A204.1 (cell line): ENCODE results near the gene TPK1.
"Not testable (repeated sequence)": the region's sequence is repeated elsewhere in the genome, so short reads cannot be mapped to it uniquely, and the experiment has no call there.

Experiments used
- FAIRE-seq: peaks from 2 replicates; lab custom pipeline; 2012; peaks lifted over from hg19 to GRCh38; lab: Jason Lieb, UNC

TPK1 gene

DNA sequence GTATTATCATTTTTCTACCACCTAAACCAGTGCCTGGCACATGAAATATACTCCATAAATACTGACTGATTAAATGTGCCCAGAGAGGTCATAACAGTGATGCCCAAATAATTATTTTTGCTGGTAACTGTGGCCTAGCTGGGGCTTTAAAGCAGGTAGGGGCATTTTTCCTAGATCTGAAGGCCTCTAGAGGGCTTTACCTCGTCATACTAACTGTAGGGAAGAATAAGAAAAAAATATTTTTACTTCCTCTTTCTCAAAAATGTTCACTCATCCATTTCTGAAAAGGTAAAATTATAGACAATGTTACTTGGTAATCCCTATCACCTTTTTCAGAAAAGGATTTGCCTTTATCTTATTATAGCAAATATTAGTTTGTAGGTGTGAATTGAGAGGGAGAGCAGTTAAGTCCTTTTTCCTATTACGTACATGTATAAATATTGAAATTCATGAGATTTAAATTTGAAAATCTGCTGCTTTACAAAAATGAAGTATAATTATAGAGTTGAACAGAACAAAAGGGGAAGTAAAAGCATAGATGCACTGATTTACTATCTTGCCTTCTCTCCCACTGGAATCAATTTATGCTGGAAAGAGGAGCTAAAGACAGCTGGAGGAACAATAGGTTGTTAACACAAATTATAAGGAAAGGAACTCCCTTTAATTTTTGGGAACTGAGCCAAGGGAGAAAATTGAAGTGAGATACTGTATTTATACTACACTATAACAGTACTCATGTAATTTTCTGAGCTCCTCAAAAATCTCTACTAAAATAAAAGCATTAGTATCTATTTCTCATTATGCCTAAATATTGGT lies 360.8 kb downstream of the TPK1 start:
- no peak for FAIRE-seq

DNA sequence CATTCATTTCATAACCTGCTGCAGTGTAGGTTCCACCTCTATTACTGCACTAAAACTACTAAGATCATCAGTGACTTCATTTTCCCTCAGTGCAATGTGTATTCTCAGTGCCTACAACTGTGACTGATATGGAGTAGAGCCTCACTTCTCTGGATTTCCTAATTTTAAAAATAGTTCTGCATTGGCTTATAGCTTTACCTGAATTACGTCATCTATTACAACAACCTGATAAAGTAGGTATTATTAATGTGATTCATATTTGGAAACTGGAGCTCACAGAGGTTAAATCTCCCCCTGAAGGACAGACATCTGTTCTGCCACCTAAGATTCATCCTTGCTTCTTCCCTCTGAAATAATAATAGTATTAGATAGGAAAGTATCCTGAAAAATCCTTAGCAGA lies 361.5 kb downstream of the TPK1 start:
- FAIRE-seq, result no peak

DNA sequence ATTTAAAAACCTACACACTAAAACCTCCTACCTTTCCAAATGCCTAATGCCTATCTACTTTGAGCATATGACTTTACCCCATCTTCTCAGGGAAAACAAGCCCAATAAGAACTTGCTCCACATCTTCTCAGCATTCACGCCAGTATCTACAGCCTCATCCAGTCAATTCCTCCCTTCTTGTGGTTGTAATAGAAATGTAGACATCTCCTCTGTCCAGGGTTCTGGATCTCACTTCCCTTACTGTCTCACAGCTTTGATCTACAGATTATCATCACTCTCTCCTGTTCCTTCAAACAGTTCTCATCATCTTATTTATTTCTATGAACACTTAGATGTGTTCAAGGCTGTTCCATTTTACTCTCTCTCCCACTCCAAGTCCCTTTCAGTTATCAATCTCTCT lies 361.9 kb downstream of the TPK1 start:
- FAIRE-seq, result no peak

DNA sequence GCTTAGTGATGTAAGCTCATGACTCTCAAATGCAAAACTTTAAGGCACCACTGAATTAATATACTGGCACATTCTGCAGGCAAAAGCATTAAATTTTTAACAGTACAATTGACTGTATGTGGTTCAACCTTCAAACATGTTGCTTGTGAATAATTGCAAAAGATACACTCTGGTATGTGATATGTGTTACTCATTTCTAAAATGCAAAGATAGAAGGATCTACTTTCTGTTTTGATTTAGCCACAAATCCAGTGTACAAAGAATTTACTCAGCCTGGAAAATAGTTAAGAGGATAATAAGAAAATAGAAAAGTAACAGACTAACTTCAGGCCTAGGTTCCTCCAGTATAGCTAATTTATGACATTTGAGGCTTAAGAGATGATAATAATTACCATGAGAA lies 365.8 kb downstream of the TPK1 start:
- FAIRE-seq, result peak; percentile 14

DNA sequence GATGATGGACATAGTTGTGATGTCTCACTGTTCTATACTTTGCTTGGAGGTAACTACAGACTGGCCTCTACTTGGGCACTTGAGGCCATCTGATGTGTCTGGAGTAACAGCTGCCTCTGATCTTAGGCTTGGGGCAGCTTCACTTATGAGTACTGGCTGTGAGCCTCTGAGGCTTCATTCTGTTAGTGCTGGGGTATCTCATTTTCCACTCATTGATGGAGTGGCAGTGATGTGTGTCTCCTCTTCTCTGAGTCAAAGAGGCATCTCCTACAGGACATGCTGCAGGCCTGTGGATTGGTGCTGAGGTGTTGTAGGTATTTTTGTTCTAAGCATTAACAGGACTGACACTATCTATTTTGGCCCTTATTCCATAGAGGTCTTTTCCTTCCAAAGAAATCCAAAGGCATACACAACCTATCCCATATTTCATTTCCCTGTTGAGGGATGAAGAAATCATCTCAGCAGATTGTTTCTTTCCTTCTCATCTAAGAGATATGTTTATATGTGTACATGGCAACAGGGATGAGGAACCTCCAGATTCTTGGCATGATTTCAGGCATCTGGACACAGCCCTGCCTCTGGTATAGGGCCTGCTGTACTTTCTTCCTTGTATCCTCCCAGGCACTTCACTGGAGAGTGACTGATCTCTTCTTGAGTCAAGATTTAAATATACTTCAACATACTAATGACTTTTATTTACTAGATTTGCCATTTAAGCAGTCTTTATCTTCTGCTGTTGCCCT lies 366.7 kb downstream of the TPK1 start:
- no peak for FAIRE-seq

DNA sequence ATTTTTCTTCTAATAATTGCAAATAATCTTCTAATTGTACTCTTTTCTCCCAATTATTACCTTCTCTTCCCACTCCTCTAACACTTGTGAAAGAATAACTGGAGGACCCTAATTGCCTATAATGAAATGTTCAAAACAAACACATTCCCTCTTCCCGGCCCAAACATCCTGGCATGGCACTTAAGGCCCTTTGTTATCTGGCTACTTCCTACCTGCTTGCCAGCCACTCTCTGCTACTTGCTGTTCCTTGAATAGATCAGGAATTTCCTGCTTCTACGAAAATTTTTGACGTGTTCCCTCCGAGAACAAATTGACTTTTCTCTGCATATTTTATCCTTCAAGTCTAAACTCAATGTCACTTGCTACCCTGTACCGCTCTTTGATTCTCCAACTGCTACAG lies 376.2 kb downstream of the TPK1 start:
- FAIRE-seq, result no peak

DNA sequence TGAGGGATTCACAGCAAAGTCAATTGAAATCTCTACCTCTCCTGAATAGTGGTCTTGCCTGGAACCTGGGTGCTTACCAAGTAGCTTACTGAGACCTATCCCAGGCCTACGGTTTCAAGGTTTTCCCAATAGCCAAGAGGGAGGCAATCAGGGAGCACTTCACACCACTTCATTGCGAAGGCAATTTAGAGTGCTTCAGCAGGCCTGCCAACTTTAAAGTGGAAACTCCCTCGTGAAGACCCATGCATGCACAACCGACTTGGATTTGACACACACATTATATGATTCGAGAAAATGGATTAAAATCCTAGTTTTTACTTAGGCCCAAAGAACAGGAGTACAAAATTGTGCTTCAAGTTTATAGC lies 380.8 kb downstream of the TPK1 start:
- FAIRE-seq, result no peak

DNA sequence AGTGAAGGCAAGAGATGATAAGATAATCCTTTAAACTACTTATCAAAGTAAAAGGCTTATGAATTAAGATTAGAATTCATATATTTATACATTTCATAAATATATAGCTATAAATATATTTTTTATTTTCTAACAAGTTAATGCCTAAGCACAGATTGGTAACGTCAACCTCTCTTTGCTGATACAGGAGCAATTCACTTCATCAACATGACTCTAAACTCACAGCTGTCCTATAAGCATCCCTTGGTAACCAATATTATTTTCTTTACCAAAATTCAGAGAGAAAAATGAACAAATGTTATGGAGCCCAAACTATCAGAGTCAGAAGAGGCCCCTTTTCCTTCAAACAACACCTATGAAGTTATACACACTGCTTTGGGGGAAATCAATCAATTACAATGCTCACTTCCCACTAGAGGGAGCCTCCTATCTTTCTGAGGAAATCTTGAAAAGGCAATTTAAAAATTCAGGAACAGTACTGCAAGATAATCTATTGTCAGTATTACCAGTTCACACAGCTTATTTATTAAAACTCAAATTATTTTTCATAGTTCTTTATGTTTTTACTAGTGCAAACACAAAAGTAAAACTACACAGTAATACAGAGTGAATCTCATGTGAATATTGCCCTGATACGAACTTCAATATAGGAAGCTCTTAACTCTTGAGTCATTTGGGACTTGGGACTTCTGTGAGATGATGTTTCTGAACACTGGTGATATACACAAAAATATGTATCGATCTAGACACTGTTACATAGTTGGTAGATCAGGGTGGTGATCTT lies 381.4 kb downstream of the TPK1 start:
- peak; percentile 16 for FAIRE-seq

DNA sequence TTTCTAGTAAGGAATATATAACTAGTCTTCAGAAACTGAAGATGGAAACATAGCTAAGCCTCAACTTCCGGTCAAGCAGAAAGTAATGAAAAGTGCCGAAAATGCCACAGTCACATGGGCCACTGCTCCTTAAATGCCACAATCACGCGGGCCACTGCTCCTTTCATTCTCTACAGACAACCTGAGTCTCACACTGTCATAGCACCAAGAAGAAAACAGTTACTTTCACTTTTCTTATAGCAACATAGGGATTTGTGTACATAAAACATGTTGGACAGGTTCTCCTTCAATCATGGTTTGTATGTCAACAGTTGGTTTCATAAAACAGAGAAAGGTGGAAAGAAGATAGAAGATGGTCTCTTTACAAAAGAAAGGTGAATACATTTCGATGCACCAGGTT lies 383.8 kb downstream of the TPK1 start:
- FAIRE-seq, result no peak

DNA sequence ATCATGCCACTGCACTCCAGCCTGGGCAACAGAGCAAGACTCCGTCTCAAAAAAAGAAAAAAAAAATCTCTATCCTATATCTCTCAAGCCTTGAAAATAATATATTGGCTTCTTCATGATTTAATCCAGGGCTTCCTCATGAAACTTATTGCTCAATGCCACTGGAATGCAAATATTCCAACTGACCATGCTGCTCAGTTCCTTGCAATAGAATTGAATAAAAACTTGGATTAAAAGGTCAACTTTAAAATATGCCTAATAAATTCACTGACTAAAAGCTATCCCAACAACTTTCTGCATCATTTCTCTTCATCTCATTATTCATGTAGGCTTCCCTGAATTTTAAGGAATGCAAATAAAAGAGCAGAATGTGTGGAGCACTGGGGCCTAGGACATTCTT lies 390.3 kb downstream of the TPK1 start:
- FAIRE-seq, result no peak

DNA sequence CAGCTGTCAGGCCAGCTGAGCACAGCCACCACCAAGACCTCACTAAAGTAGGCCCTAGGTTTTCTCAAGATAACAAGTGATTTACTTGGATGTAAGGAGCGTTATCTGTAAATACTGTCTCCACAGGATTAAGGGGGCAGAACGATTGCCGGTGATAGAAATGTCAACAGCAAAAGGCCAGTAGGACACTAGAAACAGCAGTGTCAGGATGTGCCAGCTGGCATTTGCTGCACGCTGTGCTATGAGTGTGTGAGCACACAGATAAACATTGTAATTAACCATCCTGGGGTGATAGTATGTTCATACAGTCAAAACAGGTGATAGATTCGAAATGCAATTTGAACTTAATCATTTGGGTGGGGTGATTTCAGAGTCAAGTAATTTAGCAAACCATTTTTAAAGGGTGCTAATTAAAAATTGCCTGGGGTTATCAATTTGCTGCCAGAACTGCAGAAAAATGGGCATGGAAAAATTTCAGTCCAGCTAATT lies 396.1 kb downstream of the TPK1 start:
- FAIRE-seq, result no peak

DNA sequence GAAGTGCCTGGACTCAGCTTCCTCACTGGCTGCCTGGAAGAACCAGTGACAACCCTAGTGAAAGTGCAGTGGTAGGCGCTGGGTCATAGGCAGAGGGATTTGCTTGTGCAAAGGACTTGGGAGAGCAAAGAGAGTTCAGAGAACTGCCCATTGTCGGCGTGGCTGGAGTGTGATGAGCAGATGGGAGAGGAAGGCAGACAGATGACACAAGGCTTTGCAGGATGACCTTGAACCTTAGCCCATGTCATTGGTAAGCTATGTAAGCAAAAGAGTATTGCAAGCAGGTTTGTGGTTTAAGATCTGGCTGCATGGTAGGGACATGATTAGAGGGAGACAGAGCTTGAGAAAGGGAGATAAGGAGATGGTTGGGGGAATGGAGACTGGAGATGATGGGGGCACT lies 397.1 kb downstream of the TPK1 start:
- FAIRE-seq, result no peak

DNA sequence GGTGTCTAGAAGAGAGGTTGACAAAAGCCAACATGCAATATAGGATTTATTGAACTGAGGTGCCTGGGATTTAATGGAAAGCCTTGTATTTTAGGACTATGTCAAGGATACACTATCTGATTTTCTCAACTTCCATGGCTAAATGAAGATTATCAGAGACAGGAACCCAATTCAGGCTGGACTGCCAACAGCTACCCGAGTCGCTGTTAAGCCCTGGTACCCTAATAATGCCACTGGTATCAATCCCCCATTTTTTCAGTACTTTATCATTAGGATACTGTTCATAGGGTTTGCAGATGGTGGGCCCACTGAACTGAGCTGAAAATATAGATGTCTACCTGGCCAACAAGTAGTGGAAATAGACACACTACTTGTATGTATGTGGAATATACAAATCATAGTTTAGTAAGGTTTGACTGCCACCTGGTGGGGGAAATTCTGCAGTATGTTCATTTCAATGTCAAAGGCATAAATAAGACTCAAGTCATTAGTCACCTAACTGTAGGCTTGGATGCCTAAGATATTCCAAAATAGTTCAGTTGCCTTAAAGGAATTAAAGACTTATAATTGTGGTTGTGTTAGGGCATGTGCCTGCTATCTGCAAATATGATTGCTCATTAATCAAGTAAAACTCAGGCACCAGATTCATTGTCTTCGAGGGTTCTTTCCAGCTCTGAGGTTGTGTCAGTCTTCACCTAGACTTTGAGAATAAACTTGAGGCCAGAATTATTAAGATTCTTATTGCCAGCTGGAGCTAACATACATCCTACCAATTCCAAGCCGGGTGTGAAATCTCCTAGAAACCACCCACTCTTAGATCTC lies 398.3 kb downstream of the TPK1 start:
- FAIRE-seq, result peak; percentile 93

DNA sequence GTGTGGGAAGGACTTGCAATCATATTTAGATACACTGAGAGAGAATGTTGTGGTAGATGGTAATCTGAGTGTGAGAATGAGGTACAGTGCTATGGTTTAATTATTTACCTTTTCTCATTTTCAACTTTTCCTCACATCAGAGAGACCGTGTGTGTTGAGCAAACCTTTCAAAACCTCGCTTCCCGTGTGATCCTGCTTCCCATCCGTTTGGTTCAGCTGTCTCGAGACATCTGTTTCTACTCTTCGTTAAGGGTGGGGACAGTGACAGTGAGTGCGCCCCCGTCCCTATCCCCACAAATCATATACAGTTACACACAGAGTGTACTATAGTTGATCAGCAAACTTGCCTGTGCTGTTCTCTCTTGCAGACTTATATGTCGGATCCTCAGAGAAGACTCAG lies 399.4 kb downstream of the TPK1 start:
- FAIRE-seq, result no peak

DNA sequence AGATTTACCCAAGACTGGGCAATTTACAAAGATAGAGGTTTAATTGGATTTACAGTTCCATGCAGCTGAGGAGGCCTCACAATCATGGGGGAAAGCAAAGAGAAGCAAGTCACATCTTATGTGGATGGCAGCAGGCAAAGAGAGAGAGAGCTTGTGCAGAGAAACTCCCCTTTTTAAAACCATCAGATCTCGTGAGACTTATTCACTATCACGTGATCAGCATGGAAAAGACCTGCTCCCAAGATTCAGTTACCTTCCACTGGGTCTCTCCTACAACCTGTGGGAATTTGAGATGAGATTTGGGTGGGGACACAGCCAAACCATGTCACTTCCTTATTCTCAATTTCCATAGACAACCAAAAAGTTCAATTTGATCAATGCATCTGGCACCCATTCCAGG lies 407.4 kb downstream of the TPK1 start:
- FAIRE-seq, result no peak

DNA sequence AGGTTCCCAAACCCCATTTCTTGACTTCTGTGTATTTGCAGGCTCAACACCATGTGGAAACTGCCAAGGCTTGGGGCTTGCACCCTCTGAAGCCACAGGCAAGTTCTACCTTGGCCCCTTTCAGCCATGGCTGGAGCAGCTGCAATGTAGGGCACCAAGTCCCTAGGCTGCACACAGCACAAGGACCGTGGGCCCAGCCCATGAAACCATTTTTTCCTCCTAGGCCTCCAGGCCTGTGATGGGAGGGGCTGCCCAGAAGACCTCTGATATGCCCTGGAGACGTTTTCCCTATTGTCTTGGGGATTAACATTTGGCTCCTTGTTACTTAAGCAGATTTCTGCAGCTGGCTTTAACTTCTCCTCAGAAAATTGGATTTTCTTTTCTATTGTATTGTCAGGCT lies 408.3 kb downstream of the TPK1 start:
- not testable (repeated sequence) for FAIRE-seq

DNA sequence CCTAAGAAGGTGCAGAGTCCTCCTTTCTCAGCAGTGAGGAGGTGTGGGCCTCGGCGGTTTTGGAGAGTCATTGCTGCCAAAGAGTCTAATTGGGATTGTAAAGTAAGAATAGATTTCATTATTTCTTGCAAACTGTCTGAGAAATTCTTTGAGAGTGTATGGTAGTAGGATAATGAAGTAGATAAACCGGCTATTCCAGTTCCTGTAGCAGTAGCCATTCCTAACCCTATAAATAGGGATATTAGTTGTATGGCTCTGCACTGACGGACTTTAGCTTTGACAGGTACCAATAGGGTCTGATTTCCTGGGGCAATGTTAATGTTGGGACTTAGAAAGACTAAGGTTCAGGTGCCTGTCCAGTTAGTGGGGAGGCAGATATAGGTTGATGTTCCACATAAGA lies 416.9 kb downstream of the TPK1 start:
- FAIRE-seq, result not testable (repeated sequence)

DNA sequence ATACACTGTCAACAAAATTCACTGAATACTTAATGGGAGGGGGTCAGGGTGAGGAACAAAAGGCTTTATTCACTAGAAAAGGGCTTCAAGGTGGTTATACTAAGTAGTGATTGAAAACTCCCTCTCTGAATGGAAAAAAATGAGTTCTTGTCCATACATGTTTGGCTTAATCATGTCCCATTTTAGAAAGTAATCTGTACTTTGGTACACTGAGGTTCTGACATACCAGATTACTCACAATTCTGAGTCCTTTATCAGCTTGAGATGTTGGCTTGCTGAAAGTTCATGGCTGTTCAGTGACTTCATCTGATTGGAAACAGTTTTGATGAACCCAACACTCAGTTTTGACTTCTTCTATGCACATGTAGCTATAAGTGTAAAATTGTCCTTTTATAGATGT lies 419.5 kb downstream of the TPK1 start:
- no peak for FAIRE-seq

DNA sequence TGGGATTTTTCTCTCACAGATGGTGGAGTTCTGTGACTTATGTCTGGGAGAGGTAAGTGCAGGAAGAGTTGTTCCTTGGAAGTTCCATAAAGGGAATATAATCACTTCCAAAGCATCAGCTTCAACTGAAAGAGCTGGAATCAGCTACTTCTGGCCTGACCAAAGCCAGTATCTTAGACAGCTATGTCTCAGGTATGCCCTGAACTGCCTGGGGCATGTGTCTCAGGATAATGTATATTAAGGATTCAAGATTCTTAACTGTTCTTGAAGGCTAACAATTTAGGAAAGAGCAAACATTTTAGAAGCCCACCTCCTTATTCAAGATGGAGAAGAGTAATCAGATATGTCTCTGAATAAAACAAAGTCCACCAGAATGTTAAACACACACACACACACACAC lies 420.0 kb downstream of the TPK1 start:
- FAIRE-seq, result no peak

DNA sequence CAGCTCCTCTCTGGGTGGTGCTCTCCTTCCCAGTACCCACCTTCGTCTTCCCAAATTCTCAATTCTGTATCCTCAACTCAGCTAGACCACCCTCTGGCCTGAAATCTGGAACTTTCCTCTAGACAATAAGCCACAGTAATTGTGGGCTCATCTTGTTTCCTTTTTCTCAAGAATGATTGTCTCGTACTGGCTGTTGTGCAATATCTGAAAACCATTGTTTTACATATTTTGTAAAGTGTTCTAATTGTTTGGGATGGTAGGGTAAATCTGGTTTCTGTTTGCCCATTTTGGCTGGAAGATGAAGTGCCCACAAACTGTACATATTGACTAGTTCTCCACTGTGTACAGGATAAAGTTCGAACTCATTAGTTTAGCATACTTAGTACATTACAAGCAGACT lies 421.0 kb downstream of the TPK1 start:
- no peak for FAIRE-seq

DNA sequence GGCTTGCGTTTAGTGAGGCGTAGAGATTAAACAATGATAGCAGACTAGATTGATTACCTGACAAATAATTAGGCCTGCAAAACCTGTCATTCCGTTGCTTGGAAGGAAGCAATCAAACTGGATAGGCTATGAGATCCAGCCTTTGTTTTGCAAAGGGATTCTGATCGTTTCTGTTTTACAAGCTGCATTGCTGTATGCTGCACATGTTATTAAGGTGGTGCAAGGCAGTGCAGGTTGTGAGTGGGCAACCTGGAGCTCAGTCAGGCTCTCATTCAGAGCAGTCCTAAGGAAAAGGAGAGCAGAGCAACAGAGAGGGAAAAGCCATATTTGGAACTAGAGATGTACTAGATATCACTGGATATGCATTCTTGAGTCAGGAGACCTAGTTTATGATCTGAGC lies 425.4 kb downstream of the TPK1 start:
- FAIRE-seq, result no peak

DNA sequence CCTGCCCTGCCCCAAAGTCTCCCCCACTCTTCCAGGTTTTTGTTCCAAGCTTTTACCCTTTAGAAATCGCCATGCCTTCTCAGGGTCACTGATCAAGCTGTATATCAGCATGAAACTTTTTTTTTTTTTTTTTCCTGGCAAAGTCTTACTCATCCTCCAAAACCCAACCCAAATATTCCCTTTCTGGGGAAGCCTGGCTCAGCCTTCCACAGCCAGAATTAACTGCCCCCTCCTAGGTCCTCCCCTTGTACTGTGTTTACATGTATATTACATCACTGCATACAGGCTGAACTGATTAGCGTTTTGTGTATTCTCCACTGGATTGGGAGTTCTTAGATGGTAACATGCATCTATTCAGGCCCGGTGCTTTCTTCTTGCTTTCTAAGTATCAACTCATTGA lies 427.7 kb downstream of the TPK1 start:
- FAIRE-seq, result no peak
